GM19463 (cell line): ENCODE data around the gene FRMD1.

Experiments
- ATAC-seq: cut with Tn5 transposase; IDR thresholded peaks from one replicate; pipeline ENCODE4 v1.9.1; 2021; ENCODE audit warnings: mild to moderate bottlenecking, moderate library complexity; ENCODE audit not compliant: unreplicated experiment

FRMD1 gene

GRCh38 chr6:168032005-168032760 lies 46.8 kb downstream of the FRMD1 start:
- ATAC-seq: no peak

- no peak for ATAC-seq
Observed at GRCh38 chr6:168031411-168031971, 47.5 kb downstream of the FRMD1 start.

- ATAC-seq: no peak
Observed at GRCh38 chr6:168030908-168031307, 48.1 kb downstream of the FRMD1 start.

GRCh38 chr6:168030218-168030746 lies 48.7 kb downstream of the FRMD1 start:
- no peak for ATAC-seq

GRCh38 chr6:168029459-168030217 lies 49.4 kb downstream of the FRMD1 start:
- no peak for ATAC-seq

GRCh38 chr6:168028181-168028580 lies 50.8 kb downstream of the FRMD1 start:
- no peak for ATAC-seq

- no peak for ATAC-seq
Observed at GRCh38 chr6:168027521-168027920, 51.5 kb downstream of the FRMD1 start.

- no peak for ATAC-seq
Observed at GRCh38 chr6:168026925-168027324, 52.1 kb downstream of the FRMD1 start.

GRCh38 chr6:168025831-168026710 lies 52.9 kb downstream of the FRMD1 start:
- ATAC-seq: peak; percentile 61

GRCh38 chr6:168024951-168025510 lies 54.0 kb downstream of the FRMD1 start:
- ATAC-seq: no peak

GRCh38 chr6:168022488-168023321 lies 56.3 kb downstream of the FRMD1 start:
- ATAC-seq: no peak

GRCh38 chr6:168021581-168021980 lies 57.4 kb downstream of the FRMD1 start:
- ATAC-seq: no peak

GRCh38 chr6:168020242-168020641 lies 58.8 kb downstream of the FRMD1 start:
- no peak for ATAC-seq

- no peak for ATAC-seq
Observed at GRCh38 chr6:168018664-168019063, 60.3 kb downstream of the FRMD1 start.

GRCh38 chr6:168017629-168018028 lies 61.4 kb downstream of the FRMD1 start:
- ATAC-seq: no peak

- ATAC-seq: no peak
Observed at GRCh38 chr6:168016721-168017525, 62.1 kb downstream of the FRMD1 start.

GRCh38 chr6:168016176-168016620 lies 62.8 kb downstream of the FRMD1 start:
- no peak for ATAC-seq

GRCh38 chr6:168015482-168016175 lies 63.4 kb downstream of the FRMD1 start:
- no peak for ATAC-seq
